ENCODE data around the gene BST1. TPM values are rescaled to one million over a fixed set of nuclear protein-coding genes. Genes with fewer than 3 reads are reported as not detected.

The BST1 gene
- total RNA-seq, 1 experiment from 2014 or later: not detected

DNA sequence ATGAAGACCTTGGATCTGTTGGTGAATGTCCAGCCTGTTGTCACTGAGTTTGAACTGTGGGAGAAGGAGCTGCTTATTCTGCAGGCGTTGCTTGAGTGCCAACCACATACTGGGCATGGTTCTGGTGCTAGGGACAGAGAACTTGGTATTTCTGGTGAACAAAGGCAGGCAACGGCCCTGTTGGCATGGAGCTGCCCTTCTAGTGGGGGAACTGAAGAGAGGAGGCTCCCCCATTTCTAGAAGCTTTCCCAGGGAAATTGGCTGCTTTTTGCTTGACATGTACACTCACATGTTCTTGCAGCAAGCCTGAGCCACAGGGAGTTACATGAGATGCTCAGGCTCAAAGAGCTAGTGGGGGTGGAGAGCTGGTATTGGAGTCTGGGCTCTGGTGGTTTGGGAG is 66.3 kb downstream of the BST1 start:
- no peaks in the 10 kb centered on the region for H3K9me3 ChIP-seq (ENCODE audit: control insufficient read depth, low read depth, low read length)
- no peak overlapping the region for H2AK5ac ChIP-seq (ENCODE audit: insufficient read length, low read length)
- H3K27ac ChIP-seq (ENCODE audit: insufficient read length, low read depth, low read length): no peak overlapping the region
- no peak overlapping the region for H2AFZ ChIP-seq (ENCODE audit: low read length)
- no peak overlapping the region for H3K23ac ChIP-seq (ENCODE audit: insufficient read length, low read depth, low read length)
- no peaks in the 10 kb centered on the region for H3K4me1 ChIP-seq (ENCODE audit: insufficient read depth, low read length)
- no peaks in the 10 kb centered on the region for H3K79me2 ChIP-seq (ENCODE audit: insufficient read depth, low read length)
- no peaks in the 10 kb centered on the region for H3K27me3 ChIP-seq (ENCODE audit: insufficient read depth, low read length)
- no peak overlapping the region for H2BK5ac ChIP-seq (ENCODE audit: insufficient read length, low read length)
- H2BK15ac ChIP-seq (ENCODE audit: low read depth, low read length): no peak overlapping the region
- no peaks in the 10 kb centered on the region for H3K9me3 Mint-ChIP-seq
- peaks cover 3 to 6% of the 10 kb centered on the region in 2 experiments; a peak in 2 of 4 replicates for H3K4me1 Mint-ChIP-seq
- no peak overlapping the region for H3K4me3 Mint-ChIP-seq
- no peaks in the 10 kb centered on the region for H3K79me1 ChIP-seq (ENCODE audit: insufficient read depth, low read depth, low read length, poor library complexity, severe bottlenecking)
- H3K23me2 ChIP-seq (ENCODE audit: insufficient read length, low read depth, low read length, poor library complexity, severe bottlenecking): no peaks in the 10 kb centered on the region
- H2BK12ac ChIP-seq (ENCODE audit: insufficient read length, low read depth, low read length): no peak overlapping the region
- no peak overlapping the region for H2BK20ac ChIP-seq (ENCODE audit: low read depth, low read length, poor library complexity, severe bottlenecking)
- H3T11ph ChIP-seq (ENCODE audit: low read length): no peak overlapping the region
- no peak overlapping the region for H4K5ac ChIP-seq (ENCODE audit: insufficient read length, low read depth, low read length)
- no peak overlapping the region for H3K14ac ChIP-seq (ENCODE audit: insufficient read depth, low read length)
- WGBS (ENCODE audit: extremely low coverage, insufficient read length, low lambda C conversion rate): no CpG with 5 or more reads among the region's 2 CpGs
- TF ChIP-seq, protein P1, sequence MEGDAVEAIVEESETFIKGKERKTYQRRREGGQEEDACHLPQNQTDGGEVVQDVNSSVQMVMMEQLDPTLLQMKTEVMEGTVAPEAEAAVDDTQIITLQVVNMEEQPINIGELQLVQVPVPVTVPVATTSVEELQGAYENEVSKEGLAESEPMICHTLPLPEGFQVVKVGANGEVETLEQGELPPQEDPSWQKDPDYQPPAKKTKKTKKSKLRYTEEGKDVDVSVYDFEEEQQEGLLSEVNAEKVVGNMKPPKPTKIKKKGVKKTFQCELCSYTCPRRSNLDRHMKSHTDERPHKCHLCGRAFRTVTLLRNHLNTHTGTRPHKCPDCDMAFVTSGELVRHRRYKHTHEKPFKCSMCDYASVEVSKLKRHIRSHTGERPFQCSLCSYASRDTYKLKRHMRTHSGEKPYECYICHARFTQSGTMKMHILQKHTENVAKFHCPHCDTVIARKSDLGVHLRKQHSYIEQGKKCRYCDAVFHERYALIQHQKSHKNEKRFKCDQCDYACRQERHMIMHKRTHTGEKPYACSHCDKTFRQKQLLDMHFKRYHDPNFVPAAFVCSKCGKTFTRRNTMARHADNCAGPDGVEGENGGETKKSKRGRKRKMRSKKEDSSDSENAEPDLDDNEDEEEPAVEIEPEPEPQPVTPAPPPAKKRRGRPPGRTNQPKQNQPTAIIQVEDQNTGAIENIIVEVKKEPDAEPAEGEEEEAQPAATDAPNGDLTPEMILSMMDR (conservative IDR thresholded peaks at IDR 0.05): no peak
- no peak overlapping the region for H3K18ac ChIP-seq (ENCODE audit: insufficient read length, low read depth, low read length)
- H3K36me3 Mint-ChIP-seq (ENCODE audit: insufficient read depth in 1 of 3, low read depth in 3 of 3): no peaks in the 10 kb centered on the region; a peak in 1 of 7 replicates
- no peak overlapping the region for H3K27ac Mint-ChIP-seq
- H3K9ac ChIP-seq (ENCODE audit: extremely low read depth, insufficient read length, low read length): no peak overlapping the region
- H3K56ac ChIP-seq (ENCODE audit: insufficient read length, low read depth, low read length): no peak overlapping the region
- DNase-seq: no peak
- no peak overlapping the region for H2BK120ac ChIP-seq (ENCODE audit: low read depth, low read length, poor library complexity, severe bottlenecking)
- no peak overlapping the region for H3K4me2 ChIP-seq (ENCODE audit: insufficient read depth, insufficient read length, low read length)
- H3K27me3 Mint-ChIP-seq (ENCODE audit: low read depth): peaks cover 22% of the 10 kb centered on the region
- H4K8ac ChIP-seq (replicated peaks; ENCODE audit: insufficient read length, low read depth, low read length): no peak overlapping the region
- H4K20me1 ChIP-seq (ENCODE audit: control insufficient read depth, insufficient read depth, insufficient read length): no peaks in the 10 kb centered on the region
- no peak overlapping the region for H4K91ac ChIP-seq (ENCODE audit: insufficient read length, low read depth, low read length)
- no peak overlapping the region for H3K4ac ChIP-seq (ENCODE audit: low read depth, low read length)
